Cardiac fibroblast (primary cell): ENCODE data around the gene ACVR2A.
A peak's percentile ranks its signal among the peaks of the same experiment; 100 is the strongest.

Experiments
- DNase-seq, 2 donors: peaks; one replicate each; pipeline versions ENCODE4 v3.0.0 to v3.0.0-alpha.2; 2010; ENCODE audit warnings: low read depth in 2 of 2
- H3K4me3 ChIP-seq, 2 donors: replicated peaks in 1 of 2; 1 replicate in 1 of 2; 2 replicates in 1 of 2; pipeline ENCODE4 v1.5.1; 2011; ENCODE audit warnings: low read depth in 2 of 2, low read length in 2 of 2, mild to moderate bottlenecking in 2 of 2, moderate library complexity in 1 of 2
- TF ChIP-seq, protein P1 (sequence below): IDR thresholded peaks from one replicate; pipeline ENCODE4 v1.5.1; 2011; ENCODE audit warnings: low read depth, mild to moderate bottlenecking, low read length, inconsistent platforms

ACVR2A gene

DNA sequence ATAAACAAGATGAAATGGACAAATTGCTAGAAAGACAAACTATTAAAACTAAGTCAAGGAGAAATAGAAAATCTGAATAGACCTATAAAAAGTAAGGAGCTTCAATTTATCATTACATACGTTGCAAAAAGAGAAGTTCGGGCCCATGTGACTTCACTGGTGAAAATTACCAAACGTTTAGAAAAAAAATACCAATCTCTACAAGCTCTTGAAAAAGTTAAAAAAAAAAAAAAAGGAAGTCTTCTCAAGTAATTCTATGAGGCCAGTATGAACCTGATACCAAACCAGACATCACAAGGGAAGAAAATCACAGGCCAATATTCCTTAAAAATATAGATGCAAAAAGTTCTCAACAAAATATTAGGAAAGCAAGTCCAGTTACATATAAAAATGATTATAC, 20.2 kb upstream of the ACVR2A start:
- DNase-seq = no peak
- H3K4me3 ChIP-seq = no peak overlapping the region
- TF ChIP-seq, protein P1, sequence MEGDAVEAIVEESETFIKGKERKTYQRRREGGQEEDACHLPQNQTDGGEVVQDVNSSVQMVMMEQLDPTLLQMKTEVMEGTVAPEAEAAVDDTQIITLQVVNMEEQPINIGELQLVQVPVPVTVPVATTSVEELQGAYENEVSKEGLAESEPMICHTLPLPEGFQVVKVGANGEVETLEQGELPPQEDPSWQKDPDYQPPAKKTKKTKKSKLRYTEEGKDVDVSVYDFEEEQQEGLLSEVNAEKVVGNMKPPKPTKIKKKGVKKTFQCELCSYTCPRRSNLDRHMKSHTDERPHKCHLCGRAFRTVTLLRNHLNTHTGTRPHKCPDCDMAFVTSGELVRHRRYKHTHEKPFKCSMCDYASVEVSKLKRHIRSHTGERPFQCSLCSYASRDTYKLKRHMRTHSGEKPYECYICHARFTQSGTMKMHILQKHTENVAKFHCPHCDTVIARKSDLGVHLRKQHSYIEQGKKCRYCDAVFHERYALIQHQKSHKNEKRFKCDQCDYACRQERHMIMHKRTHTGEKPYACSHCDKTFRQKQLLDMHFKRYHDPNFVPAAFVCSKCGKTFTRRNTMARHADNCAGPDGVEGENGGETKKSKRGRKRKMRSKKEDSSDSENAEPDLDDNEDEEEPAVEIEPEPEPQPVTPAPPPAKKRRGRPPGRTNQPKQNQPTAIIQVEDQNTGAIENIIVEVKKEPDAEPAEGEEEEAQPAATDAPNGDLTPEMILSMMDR = no peak

DNA sequence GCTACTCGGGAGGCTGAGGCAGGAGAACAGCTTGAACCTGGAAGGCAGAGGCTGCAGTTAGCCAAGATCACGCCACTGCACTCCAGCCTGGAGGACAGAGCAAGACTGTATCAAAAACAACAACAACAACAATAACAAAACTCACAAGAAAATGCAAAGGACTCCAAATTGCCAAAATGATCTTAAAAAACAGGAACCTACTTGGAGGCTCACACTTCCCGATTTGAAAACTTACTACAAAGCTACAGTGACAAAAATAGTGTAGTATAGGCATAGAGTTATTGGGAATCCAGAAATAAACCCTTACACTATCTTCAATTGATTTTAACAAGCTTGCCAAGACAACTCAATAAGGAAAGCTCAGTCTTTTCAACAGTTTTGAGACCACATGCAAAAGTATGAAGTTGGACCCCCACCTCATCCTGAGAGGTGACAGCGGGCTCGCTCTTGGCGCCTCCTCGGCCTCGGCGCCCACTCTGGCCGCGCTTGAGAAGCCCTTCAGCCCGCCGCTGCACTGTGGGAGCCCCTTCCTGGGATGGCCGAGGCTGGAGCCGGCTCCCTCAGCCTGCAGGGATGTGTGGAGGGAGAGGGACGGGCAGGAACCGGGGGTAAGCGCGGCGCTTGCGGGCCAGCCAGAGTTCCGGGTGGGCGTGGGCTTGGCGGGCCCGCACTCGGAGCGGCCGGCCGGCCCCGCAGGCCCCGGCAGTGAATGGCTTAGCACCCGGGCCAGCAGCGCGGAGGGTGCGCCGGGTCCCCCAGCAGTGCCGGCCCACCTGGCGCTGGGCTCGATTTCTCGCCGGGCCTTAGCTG, 18.3 kb upstream of the ACVR2A start:
- TF ChIP-seq, protein P1 = no peak
- DNase-seq = no peak
- no peak overlapping the region for H3K4me3 ChIP-seq

DNA sequence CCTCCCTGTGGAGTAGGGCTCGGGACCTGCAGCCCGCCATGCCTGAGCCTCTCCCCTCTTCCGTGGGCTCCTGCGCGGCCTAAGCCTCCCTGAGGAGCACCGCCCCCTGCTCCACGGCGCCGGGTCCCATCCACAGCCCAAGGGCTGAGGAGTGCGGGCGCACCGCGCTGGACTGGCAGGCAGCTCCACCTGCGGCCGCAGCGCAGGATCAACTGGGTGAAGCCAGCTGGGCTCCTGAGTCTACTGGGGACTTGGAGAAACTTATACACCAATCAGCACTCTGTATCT, 17.8 kb upstream of the ACVR2A start:
- TF ChIP-seq, protein P1 = no peak
- H3K4me3 ChIP-seq = no peak overlapping the region
- no peak for DNase-seq

DNA sequence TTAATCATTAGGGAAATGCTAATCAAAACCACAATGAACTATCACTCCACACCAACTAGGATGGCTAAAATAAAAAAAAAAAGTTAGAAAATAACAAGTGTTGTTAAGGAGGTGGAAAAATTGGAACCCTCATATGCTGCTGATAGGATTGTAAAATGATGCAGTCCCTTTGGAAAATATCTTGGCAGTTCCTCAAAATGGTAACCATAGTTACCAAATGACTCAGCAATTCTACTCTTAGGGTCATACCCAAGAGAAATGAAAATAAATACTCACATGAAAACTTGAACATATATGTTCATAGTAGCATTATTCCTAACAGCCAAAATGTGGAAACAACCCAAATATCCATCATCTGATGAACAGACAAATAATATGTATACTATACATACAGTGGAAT, 15.7 kb upstream of the ACVR2A start:
- no peak overlapping the region for H3K4me3 ChIP-seq
- TF ChIP-seq, protein P1 = no peak
- peak; percentile 91 to 92 for DNase-seq

DNA sequence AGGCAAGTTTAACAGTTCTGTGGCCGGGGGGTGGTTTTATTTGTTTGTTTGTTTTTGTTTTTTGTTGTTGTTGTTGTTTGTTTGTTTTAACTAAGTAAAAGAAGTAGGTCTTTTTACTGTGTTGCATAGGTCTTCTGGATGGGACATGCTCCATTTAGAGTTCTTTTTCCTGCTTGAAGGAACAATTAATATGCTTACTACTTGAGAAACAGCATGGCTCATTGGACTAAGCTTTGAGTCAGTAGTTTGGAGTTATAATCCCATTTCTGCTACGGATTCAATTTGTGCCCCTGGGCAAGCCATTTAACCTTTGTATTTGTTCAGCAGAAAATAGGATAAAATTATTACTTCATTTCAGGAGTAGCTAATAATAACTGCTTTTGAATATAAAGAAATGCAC, 8.7 kb upstream of the ACVR2A start:
- TF ChIP-seq, protein P1 = no peak
- H3K4me3 ChIP-seq = no peak overlapping the region
- no peak for DNase-seq

DNA sequence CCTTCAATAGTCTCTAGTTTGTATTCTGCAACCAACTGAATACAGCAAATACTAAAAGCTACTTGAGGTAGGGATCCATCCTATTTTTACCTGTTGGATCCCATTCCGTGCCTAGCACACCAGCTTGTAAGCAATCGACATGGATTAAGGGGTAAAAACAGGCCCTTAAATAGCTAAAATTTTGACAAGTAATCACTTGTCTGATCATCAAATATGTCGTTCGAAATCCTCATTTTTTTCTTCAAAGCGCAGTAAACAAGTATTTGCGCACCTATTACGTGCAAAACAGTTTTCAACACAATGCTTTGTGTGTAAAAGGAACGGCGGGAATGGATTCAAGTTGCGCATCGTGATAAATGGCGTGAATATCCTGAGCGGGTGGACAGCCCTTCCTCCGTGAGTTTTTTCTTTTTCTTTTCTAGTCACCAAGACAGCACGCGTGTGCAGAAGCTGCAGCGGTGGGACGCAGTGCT, 1.4 kb upstream of the ACVR2A start:
- no peak for DNase-seq
- H3K4me3 ChIP-seq = peak overlapping the region; percentile 74 to 87
- TF ChIP-seq, protein P1 = no peak
